ENCODE results near the gene GNAI2.
"Not testable (repeated sequence)": the region's sequence is repeated elsewhere in the genome, so short reads cannot be mapped to it uniquely, and the experiment has no call there.

Gene GNAI2

DNA sequence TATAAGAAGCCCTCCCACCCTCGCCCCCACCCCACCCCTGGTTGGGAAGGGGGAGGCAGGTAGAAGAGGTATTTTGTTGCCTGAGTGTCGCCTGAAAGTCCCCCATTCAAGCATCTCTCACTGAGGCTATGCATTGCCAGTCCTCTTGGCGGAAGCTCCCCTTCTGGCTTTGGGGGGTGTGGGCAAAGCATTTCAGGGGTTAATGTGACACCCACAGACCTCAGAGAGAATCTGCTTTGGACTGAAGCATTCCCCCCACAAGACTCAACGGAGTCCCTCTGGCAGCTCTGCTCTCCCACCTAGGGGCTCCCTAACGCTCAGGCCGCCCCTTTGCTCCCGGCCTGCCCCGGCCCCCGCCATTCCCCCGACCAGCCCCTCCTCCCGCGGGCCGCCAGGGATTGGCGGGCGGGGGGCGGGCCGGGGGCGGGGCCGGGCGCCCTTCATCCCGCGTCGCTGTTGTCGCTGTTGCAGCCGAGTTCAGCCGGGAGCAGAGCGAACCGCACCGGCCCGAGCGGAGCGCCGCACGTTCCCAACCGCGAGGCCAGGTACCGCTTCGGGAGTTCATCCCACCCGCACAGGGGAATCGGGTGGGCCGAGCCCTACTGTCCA lies 31.1 kb upstream of the GNAI2 start, which contains the start of gene SLC38A3:
Gene SLC38A3 (plus strand): TSS at position 468 of the 609 bp plus-strand sequence. CDS start 8,929 bp downstream, outside the sequence.
- in situ Hi-C loops (cut with MboI; ENCODE audit: low sequenced_read_pairs), result no loop called here

DNA sequence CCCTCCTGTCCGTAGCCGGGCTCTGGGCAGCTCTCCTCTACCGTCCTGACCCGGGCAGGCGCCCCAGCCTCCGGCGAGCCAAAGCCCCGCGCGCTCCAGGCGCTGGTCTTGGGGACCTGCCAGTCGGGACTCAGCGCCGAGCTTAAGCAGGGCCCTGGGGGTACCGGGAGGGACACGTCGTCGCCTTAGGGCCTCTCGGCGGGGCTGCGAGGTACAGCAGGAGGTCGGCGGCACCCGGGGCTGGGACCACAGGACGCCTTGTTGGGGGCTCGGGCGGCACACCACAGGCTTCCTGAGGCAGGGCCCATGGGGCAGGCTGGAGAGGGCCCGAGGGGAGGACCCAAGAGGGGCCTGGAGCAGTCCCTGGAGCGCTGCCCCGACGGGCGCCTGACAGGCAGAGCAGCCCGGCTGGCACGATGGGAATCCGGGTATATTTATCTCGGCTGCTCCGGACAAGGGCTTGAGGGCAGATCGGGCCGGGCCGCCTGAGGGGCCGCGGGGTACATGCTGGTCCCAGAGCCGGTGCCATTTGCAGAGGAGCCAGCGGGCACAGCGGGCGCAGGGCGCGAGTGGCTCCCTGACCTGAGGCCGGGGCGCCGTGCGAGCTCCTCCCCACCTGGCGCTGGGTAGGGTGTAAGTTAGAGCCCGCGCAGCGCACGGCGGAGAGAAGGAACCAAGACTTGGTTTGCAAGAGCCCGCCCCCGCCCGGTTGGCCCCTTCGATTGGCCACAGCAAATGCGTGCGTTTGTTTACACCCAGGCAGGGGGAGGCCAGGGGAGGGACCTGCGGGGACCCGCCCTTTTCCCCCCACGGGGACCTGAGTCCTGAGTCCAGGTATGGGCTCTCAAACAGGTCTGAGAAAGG lies 30.4 kb upstream of the GNAI2 start:
- in situ Hi-C loops (cut with MboI; ENCODE audit: low sequenced_read_pairs), result no loop called here

DNA sequence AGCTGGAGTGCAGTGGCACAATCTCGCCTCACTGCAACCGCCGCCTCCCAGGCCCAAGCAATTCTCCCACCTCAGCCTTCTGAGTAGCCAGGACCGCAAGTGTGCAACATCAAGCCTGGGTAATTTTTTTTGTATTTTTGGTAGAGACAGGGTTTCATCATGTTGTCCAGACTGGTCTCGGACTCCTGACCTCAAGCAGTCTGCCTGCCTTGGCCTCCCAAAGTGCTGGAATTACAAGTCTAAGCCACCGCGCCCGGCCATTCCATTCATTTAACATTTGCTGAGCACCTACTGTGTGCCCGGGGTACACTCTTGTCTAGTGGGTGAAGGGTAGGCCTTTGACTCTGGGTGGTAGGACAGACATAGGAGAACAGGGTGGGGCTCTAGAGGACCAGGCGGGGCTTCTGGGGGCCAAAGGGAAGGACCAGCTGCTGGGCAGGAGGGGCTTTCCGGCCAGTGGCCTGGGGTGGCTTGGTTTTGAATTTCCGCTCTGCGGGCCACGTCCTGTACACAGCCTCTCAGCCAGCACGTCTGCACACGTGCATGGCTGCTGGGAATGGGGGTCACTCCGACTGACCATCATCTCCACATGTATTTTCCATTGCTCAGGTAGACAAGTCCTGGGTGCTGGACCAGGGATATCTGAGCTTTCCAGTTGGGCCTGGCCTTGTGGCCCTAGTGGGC lies 28.5 kb upstream of the GNAI2 start:
- in situ Hi-C loops (cut with MboI; ENCODE audit: low sequenced_read_pairs), result no loop called here

DNA sequence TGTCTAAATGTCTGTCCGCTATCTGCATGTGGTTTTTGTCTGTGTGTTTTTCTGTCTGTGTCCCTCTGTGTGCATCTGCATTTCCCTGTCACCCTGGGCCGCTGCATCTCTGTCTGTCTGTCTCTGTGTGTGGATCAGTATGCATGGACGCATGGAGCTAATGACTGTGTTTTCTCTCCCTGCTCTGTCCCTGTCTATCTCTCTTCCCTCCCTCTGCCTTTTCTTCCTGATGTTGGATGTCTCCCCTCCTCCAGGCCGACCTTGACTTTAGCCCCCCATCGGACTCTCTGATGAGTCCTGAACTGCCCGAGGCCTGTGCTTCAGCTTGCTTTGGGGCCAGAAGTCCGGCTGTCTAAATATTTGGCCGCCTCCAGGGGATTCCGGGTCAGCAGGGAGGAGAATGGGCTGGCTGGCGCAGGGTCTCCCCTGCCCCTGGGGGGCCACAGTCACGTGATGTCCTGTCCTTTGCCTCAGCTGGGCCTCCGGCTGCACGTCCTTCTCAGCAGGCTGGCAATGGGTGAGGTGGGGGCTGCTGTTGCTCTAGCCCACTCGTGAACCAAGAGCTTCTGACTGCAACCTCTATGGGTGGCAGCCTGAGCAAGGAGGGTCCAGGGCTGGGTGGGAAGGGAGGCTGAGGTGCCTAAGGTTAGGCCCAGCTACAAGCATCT lies 27.2 kb upstream of the GNAI2 start:
- in situ Hi-C loops (cut with MboI; ENCODE audit: low sequenced_read_pairs), result no loop called here

DNA sequence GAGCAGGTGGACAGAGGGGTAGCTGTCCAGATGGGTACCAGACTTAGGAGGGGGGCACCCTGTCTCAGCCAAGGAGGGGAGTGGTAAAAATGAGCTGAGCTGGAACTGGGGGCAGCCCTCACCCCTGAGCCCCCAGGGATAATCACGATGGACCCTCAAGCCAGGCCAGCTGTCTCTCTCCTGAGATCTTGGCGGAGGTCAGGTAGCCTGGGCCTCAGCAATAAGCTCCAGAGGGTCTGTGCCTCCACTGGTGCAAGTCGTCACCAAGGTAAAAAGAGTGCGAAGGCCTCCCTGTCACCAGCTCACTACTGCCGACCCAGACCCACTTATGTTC lies 25.9 kb upstream of the GNAI2 start:
- in situ Hi-C loops (cut with MboI; ENCODE audit: low sequenced_read_pairs), result no loop called here

DNA sequence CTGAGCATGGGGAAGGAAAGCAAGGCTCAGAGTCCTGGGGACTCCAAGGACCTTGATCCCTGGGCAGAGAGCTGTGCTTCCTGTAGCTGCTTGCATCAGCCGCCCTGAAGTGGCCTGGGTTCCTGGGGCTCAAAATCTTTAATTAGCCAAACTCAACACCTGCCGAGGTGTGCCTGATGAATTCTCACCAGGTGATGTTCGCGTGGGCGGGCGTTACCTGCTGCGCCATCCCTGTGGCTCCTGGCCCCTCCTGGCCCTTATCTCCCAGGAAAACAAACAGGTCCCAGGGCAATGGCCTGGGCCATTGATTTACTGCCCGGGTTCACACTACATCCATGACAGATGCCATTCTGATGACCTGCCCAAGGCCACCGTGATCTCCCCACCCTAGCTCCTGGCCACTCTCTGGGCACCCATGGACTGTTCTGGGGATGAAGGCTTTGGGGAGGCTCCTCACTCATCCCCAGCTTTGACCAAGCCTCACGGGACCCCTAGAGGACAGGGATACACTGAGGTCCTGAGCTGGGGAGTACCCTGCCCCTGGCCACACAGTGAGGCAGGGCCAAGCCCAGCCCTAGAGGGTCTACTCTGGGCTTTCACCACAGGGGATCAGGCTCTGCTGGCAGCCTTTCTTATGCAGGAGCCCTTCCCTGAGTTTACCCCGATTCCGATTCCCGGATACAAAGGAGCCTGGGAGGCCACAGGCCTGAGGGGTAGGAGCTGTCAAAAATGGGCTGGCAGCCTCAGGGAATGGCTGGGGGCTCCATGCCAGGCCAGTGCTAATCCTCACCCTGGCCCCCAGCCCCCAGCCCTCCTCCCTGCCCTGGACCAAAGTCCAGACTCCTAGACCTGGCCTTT lies 25.3 kb upstream of the GNAI2 start:
- in situ Hi-C loops (cut with MboI; ENCODE audit: low sequenced_read_pairs), result no loop called here

DNA sequence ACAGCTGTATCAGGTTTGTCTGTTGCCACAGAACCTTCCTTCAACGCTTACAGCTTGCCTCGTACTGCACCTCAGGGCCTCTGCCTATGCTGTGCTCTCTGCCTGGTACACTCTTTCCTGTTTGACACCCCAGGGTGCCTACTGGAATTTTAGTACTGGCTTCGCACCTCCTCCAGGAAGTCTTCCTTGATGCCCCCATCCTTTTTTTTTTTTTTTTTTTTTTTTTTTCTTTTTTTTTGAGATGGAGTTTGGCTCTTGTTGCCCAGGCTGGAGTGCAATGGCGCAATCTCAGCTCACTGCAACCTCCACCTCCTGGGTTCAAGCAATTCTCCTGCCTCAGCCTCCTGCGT lies 24.7 kb upstream of the GNAI2 start:
- in situ Hi-C loops (cut with MboI; ENCODE audit: low sequenced_read_pairs), result not testable (repeated sequence)

DNA sequence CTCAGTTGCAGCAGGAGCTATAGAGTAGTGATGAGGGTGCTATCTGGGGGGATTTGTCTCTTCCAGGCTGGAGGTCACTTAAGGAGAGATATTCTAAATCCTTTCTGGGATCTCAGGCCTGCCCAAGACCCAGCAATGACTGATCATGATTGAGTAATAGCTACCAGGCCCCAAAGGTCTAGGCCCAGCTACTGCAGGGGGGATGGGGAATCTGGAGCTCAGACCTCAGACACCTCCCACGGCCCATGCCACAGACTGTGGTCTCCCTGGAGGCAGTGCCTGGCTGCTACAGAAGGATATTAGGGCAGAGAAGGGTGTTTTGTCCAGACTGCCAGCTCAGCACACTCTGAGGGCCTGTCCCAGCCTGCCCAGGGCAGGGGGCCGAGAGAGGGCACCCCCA lies 24.1 kb upstream of the GNAI2 start:
- in situ Hi-C loops (cut with MboI; ENCODE audit: low sequenced_read_pairs), result no loop called here

DNA sequence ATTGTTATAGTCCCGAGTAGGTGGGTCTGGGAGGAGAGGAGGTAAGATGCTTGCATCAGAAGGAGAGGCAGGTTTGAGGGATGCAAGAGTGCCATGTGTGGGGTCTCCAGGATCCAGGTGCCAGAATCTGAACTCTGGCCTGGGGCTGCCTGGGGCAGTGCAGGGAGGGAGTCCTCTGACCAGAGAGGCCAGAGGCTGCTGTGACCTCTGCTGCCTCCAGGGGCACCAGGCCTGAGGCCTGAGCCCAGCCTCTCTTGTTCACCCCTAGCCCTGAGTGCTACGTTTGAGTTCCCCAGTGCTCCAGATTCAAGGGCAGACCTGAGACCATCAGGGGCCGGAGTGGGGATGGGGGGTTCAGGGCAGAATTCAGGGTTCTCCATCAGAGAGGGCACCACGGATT lies 23.5 kb upstream of the GNAI2 start:
- in situ Hi-C loops (cut with MboI; ENCODE audit: low sequenced_read_pairs), result no loop called here

DNA sequence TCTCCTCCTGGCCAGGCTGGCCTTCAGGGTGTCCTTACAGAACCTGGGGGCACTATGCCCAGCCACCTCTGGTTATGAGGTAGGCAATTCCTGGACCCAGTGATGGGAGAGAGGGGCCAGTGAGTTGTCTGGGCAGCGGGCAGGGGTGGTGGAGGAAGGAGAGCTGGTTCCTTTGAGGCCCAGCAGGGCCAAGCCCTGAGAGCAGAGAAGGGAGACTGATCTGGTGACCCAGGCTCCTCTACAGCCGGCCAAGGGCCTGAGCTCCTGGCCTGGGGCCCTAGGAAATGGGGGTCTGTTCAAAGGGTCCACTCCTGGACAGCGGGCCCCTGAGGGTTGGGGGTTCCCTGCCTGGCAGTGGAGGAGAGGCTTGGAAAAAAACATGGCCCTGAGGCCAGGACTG lies 23.0 kb upstream of the GNAI2 start:
- in situ Hi-C loops (cut with MboI; ENCODE audit: low sequenced_read_pairs), result no loop called here

DNA sequence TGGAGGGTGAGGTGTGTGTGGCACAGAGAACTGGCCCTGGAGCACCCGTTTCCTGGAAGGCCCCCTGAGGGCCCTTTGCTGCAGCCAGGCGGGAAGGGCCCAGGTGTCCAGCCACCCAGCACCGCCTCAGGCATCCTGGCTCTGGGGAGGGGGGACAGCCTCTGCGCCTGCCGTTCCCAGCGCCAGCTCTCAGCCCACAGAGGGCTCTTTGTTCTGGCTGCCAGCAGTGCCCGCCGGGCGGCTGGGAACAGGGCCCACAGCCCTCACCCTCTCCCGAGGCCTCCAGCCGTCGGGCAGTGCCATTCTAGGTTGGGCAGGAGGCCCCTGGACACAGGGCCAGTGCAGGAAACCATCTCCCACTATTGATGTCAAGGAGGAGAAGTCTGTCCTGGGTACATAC lies 22.6 kb upstream of the GNAI2 start:
- in situ Hi-C loops (cut with MboI; ENCODE audit: low sequenced_read_pairs), result no loop called here

DNA sequence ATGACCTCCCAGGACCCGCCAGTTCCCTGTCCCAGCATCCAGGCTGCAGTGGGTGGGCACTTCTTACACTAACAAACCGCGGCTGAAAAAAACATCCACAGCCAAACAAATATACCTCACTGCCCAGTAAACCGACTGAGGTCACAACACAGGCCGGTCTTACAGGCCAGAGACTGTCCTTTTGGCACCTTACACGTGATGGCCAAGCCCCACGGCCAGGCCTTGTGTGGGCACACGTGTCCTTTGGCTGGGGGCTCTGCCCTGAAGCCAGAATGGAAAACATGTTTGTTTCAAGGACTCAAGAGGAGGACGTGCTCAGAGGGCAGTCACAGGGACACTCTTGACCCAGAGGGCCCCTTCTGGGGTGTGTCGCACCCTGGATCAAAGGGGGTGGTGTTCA lies 21.2 kb upstream of the GNAI2 start:
- in situ Hi-C loops (cut with MboI; ENCODE audit: low sequenced_read_pairs), result no loop called here

DNA sequence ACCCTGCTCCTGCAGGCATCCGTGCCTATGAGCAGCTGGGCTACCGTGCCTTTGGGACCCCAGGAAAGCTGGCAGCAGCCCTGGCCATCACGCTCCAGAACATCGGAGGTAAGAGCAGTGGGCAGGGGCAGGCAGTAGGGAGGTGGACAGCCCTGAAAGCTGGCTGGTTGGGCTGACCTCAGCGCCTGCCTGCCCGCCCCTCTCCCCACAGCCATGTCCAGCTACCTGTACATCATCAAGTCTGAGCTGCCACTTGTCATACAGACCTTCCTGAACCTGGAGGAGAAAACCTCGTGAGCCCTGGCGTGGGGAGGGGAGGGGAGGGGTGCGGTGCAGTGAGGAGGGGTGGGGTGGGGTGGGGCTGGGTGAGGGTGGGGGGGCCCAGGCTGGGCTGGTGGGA lies 20.5 kb upstream of the GNAI2 start:
- in situ Hi-C loops (cut with MboI; ENCODE audit: low sequenced_read_pairs), result no loop called here

DNA sequence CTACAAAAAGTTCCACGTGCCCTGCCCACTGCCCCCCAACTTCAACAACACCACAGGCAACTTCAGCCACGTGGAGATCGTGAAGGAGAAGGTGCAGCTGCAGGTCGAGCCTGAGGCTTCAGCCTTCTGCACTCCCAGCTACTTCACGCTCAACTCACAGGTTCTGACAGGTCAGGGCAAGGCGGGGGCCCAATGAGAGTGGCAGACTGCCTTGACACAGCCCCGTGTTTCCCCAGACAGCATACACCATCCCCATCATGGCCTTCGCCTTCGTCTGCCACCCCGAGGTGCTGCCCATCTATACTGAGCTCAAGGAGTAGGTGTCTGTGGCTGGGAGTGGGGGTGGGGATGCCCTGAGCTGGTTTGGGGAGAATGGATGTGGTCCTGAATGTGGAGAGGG lies 18.3 kb upstream of the GNAI2 start:
- in situ Hi-C loops (cut with MboI; ENCODE audit: low sequenced_read_pairs), result no loop called here

DNA sequence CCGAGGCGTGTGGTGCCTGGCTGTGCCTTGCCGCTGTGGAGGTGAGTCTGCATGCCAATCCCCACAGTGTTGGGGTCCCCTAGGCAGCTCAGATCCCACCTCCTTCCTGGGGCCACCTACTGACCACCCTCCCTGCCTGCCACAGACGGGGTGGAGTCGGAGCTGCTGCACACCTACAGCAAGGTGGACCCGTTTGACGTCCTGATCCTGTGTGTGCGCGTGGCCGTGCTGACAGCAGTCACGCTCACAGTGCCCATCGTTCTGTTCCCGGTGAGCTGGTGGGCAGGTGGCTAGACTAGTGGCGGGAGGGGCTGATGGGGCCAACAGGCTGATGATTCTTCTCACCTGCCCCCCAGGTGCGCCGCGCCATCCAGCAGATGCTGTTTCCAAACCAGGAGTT lies 17.6 kb upstream of the GNAI2 start:
- in situ Hi-C loops (cut with MboI; ENCODE audit: low sequenced_read_pairs), result no loop called here

DNA sequence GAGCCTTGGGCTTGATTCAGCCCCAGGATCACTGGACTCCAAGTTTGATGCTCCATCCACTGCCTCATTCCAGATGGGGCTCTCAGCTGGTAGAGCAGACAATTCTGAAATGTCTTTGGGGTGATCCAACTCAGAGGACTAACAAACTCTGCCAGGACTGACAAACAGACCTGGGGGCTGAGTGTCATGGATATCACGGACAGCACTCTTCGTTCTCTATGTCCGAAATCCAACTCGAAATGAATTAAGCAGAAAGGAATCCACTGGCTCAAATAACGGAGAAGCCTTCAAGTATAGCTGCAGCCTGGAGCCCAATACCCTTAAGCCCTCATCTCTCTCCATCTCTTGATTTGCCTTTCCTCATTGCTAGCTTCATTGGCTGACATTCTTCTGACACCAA lies 16.7 kb upstream of the GNAI2 start:
- in situ Hi-C loops (cut with MboI; ENCODE audit: low sequenced_read_pairs), result no loop called here

DNA sequence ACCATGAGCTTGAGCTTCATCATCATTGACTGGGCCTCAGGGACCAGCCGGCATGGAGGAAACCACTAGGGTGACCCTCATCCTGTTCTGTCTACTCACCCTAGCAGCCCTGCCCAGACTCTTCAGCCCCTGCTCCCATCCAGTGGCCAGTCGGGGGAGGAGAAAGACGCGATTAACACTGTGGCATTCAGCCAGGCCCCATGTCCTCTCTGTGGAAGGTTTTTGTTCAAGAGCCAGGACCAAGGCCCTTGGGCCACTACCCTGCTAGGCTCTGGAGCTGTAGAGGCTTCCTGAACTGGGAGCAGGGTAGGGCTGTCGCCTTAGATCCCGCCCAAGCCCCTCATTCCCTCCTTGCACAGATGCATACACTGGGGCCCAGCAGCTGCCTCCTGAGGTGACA lies 15.9 kb upstream of the GNAI2 start:
- in situ Hi-C loops (cut with MboI; ENCODE audit: low sequenced_read_pairs), result no loop called here

DNA sequence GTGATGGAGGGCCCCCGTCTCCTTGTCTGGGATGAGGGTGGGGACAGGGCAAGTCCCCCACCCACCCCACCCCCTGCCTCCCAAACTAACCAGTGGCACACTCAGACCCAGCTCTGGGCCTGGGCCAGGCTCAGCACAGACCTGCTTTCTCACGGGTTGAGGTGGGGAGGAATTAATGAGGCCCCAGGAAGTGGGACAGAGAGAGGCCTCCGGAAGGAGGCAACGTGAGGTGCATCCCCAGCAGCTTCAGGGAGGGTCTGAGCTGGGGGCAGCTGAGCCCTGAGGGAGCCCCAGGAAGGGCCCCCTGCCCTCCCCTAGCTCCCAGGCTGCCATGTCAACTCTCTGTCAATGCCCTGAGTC lies 15.0 kb upstream of the GNAI2 start:
- in situ Hi-C loops (cut with MboI; ENCODE audit: low sequenced_read_pairs), result no loop called here

DNA sequence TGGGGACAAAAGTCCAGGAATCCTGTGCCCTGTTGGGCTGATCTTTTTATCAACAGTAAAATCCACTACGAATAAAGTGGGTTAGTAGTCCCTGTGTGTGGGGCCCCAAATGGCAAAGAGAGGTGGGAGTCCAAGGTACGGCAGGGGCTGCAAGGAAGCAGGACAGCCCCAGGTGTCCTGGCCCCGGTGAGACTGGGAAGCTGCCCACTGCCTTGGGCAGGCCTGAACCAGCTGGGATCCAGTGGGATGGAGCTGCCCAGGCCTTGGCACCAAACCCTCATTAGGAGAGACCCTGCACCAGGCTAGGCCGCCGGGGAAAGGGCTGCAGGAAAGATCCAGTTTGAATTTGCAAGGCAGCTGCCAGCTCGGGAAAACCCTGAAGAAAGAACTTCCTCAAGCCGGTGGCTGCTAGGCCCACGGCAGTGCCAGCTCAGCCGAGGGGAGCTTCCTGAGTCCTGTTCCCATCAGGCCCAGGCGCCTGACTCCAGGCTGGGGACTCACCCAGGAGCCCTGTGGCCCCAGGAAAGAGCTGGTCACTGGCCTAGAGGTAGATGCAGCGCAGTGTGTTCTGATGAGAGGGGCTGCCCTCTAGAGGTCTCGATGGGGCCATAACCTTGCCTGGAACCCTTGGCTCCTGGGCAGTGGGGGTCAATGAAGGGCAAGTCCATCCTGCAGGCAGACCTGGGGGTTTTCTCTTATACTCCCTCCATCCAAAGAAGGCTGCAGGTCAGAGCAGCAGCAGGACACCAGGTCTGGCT lies 14.4 kb upstream of the GNAI2 start:
- in situ Hi-C loops (cut with MboI; ENCODE audit: low sequenced_read_pairs), result no loop called here

DNA sequence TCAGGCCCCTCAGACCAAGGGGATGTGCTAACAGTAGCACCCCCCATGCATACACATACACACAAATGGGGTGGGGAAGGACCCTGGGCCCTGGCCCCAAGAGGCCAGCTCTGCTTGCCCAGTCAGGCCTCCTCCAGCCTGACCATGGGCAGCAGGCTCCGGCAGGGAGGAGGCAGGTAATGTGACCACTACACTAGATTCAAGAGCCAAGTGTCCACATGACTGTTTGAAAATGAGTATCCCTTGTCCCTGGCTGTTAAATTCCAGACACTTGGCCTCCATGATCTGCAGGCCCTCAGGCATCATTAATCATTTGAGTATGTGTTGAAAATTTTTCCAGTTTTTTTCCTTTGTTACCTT lies 13.9 kb upstream of the GNAI2 start:
- in situ Hi-C loops (cut with MboI; ENCODE audit: low sequenced_read_pairs), result no loop called here
